KMS-11 (cell line): ENCODE data around the gene BRINP2.

ENCODE experiments used
- H2AFZ ChIP-seq: fragments of 200-600 bp; sonication (generic); 2 replicates; pipeline ENCODE4 v1.6.1; 2016; ENCODE audit warnings: antibody characterized with exemption, mixed run types, low read depth
- H3K27ac ChIP-seq: fragments of 200-600 bp; sonication (generic); 2 replicates; pipeline ENCODE4 v1.6.1; 2016; ENCODE audit warnings: mild to moderate bottlenecking, mixed run types
- H3K27me3 ChIP-seq: fragments of 200-600 bp; sonication (generic); 2 replicates; pipeline ENCODE4 v1.6.1; 2017; ENCODE audit warnings: mild to moderate bottlenecking, low read depth, mixed run types, moderate library complexity; ENCODE audit not compliant: insufficient read depth
- H3K36me3 ChIP-seq: fragments of 200-600 bp; sonication (generic); 2 replicates; pipeline ENCODE4 v1.6.1; 2017; ENCODE audit warnings: mild to moderate bottlenecking, mixed run types; ENCODE audit not compliant: insufficient read depth
- H3K4me1 ChIP-seq: fragments of 200-600 bp; sonication (generic); 2 replicates; pipeline ENCODE4 v1.6.1; 2016; ENCODE audit warnings: mild to moderate bottlenecking, low read depth, mixed run types; ENCODE audit not compliant: poor library complexity, severe bottlenecking
- H3K4me2 ChIP-seq: fragments of 200-600 bp; sonication (generic); 2 replicates; pipeline ENCODE4 v1.7.0; 2016; ENCODE audit warnings: mild to moderate bottlenecking, mixed run types
- H3K4me3 ChIP-seq: fragments of 200-600 bp; sonication (generic); IDR thresholded peaks from 2 replicates; pipeline ENCODE4 v1.6.1; 2017; ENCODE audit warnings: low read depth, low read length, mixed read lengths; ENCODE audit not compliant: insufficient read depth
- H3K79me2 ChIP-seq: fragments of 200-600 bp; sonication (generic); 2 replicates; pipeline ENCODE4 v1.6.1; 2016; ENCODE audit warnings: low read depth, mixed run types; ENCODE audit not compliant: insufficient read depth
- H3K9ac ChIP-seq: fragments of 200-600 bp; sonication (generic); 2 replicates; pipeline ENCODE4 v1.6.1; 2016; ENCODE audit warnings: mild to moderate bottlenecking, mixed run types
- H4K20me1 ChIP-seq: fragments of 200-600 bp; sonication (generic); 2 replicates; pipeline ENCODE4 v1.6.1; 2016; ENCODE audit warnings: mild to moderate bottlenecking, mixed run types; ENCODE audit not compliant: insufficient read depth
- TF ChIP-seq, protein P1 (sequence below): fragments of 200-600 bp; sonication (generic); conservative IDR thresholded peaks from 2 replicates; pipeline ENCODE4 v1.6.1; 2017; ENCODE audit warnings: low read depth, mild to moderate bottlenecking, antibody characterized with exemption, low read length, moderate library complexity, mixed read lengths

The BRINP2 gene

DNA sequence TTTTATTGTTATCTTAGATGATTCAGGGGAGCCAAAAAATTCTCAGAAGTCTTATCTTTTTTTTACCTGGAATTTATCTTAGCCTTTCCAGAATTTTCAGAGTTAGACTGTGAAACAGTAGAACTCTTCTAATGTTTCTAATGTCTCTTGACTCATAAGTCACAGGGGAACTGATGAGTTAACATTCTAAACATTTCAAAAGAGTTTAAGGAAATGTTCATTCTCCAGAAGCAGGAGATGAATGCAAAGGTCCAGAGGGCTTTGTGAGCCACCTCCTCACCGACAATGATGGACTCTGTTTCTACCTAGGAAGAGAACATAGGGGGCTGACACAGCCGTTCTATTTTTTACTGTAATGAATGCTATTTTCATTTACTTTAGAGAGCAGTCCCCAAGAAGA is 157.5 kb downstream of the BRINP2 start:
- TF ChIP-seq, protein P1, sequence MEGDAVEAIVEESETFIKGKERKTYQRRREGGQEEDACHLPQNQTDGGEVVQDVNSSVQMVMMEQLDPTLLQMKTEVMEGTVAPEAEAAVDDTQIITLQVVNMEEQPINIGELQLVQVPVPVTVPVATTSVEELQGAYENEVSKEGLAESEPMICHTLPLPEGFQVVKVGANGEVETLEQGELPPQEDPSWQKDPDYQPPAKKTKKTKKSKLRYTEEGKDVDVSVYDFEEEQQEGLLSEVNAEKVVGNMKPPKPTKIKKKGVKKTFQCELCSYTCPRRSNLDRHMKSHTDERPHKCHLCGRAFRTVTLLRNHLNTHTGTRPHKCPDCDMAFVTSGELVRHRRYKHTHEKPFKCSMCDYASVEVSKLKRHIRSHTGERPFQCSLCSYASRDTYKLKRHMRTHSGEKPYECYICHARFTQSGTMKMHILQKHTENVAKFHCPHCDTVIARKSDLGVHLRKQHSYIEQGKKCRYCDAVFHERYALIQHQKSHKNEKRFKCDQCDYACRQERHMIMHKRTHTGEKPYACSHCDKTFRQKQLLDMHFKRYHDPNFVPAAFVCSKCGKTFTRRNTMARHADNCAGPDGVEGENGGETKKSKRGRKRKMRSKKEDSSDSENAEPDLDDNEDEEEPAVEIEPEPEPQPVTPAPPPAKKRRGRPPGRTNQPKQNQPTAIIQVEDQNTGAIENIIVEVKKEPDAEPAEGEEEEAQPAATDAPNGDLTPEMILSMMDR, result no peak
- H3K79me2 ChIP-seq, result no peaks in the 10 kb centered on the region
- no peaks in the 10 kb centered on the region for H3K36me3 ChIP-seq
- H3K4me3 ChIP-seq, result no peak overlapping the region
- no peaks in the 10 kb centered on the region for H3K4me1 ChIP-seq
- no peaks in the 10 kb centered on the region for H3K27me3 ChIP-seq
- H3K4me2 ChIP-seq, result no peak overlapping the region
- no peak overlapping the region for H3K27ac ChIP-seq
- H3K9ac ChIP-seq, result no peak overlapping the region
- no peaks in the 10 kb centered on the region for H4K20me1 ChIP-seq
- no peak overlapping the region for H2AFZ ChIP-seq

DNA sequence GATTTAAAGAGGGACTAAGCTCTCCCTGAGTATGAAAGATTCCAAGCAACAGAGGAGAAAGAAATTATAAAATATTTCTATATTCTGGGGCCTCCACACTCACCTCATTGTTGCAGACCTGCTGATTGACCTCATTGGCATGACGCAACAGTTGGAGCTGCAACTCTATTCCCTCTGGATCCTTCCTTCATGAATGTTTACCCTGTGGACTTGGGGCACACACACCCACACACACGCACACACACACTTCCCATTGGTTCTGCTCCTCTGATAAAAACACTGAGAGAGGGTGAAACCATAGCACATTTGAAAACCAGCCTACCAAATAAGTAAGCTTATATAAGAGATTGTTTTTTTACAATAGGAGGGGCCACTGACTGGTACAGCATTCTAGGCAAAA is 159.1 kb downstream of the BRINP2 start:
- Histone ChIP-seq H3K27me3 (no peaks in the 10 kb centered on the region), H3K27ac (no peak overlapping the region), H3K79me2 (no peaks in the 10 kb centered on the region), H3K9ac (no peak overlapping the region), H3K4me3 (no peak overlapping the region), H4K20me1 (no peaks in the 10 kb centered on the region), H3K4me2 (no peak overlapping the region), H3K36me3 (no peaks in the 10 kb centered on the region), H3K4me1 (no peaks in the 10 kb centered on the region), H2AFZ (no peak overlapping the region)
- TF ChIP-seq, protein P1, result no peak
